Upper lobe of right lung (tissue), 1 donor: Measurements from ENCODE around the gene GDNF. TPM values are rescaled to one million over a fixed set of nuclear protein-coding genes. Genes with fewer than 3 reads are reported as not detected.
A peak's percentile ranks its signal among the peaks of the same experiment; 100 is the strongest.

Experiments used
- ATAC-seq: fragments of 200-7000 bp; cut with Tn5 transposase; one replicate; pipeline ENCODE4 v1.9.1; 2020; ENCODE audit warnings: mild to moderate bottlenecking, moderate library complexity
- DNase-seq: peaks from one replicate; pipeline ENCODE4 v3.0.0-alpha.2; 2020
- H3K27ac ChIP-seq: fragments of 200-600 bp; one replicate; pipeline ENCODE4 v1.8.0; 2022
- H3K27me3 ChIP-seq: fragments of 200-600 bp; one replicate; pipeline ENCODE4 v1.8.0; 2022; ENCODE audit warnings: mild to moderate bottlenecking
- H3K36me3 ChIP-seq: fragments of 200-600 bp; one replicate; pipeline ENCODE4 v1.8.0; 2022
- H3K4me1 ChIP-seq: fragments of 200-600 bp; one replicate; pipeline ENCODE4 v1.8.0; 2022
- H3K4me3 ChIP-seq: fragments of 200-600 bp; one replicate; pipeline ENCODE4 v1.8.0; 2022; ENCODE audit warnings: mild to moderate bottlenecking
- H3K9me3 ChIP-seq: fragments of 200-600 bp; one replicate; pipeline ENCODE4 v1.8.0; 2022
- intact Hi-C: fragments of 100-400 bp; cut with DNase I; formaldehyde crosslinking; loops from one replicate; pipeline ENCODE4 v1.11.0; 2022
- total RNA-seq: library from RNA; stranded (reverse); fragmentation: NEBNext Ultra II Directional; extraction: Animal tissue kit (Norgen Biotek cat#: 25700); gene quantifications from one replicate; pipeline ENCODE4 v1.2.1, GENCODE V29; 2021
- TF ChIP-seq, protein P1 (sequence below): fragments of 200-600 bp; IDR thresholded peaks from one replicate; pipeline ENCODE4 v1.8.0; 2022; ENCODE audit warnings: antibody characterized with exemption
- donor health status: DM: no; HTN: yes; CAD: no; lungs with severe emphysema.

Gene GDNF
- total RNA-seq, 1 donor from 2014 or later: 0.23 TPM

DNA sequence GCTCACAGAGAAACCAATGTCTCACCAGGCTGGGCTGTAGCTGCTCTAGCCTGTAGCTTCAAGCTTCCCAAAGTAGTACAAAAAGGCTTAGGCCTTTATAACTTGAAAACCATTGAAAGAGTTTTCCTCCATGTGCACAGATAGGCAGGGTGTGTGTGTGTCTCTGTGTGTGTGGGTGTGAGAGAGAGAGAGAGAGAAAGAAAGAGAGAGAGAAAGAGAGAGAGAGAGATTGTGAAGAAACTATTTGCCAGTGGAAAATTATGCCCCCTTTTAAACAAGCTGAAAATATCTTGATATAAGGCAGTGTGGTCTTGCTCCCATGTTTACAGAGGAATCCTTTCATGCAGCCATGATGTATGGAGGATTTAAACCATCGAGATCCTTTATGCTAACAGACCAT lies 17.9 kb upstream of the GDNF start:
- intact Hi-C loops: no loop called here
- H3K27me3 ChIP-seq: no peaks in the 10 kb centered on the region
- DNase-seq (no peak), ATAC-seq (no peak)
- no peaks in the 10 kb centered on the region for H3K9me3 ChIP-seq
- H3K4me1 ChIP-seq: no peaks in the 10 kb centered on the region
- TF ChIP-seq, protein P1, sequence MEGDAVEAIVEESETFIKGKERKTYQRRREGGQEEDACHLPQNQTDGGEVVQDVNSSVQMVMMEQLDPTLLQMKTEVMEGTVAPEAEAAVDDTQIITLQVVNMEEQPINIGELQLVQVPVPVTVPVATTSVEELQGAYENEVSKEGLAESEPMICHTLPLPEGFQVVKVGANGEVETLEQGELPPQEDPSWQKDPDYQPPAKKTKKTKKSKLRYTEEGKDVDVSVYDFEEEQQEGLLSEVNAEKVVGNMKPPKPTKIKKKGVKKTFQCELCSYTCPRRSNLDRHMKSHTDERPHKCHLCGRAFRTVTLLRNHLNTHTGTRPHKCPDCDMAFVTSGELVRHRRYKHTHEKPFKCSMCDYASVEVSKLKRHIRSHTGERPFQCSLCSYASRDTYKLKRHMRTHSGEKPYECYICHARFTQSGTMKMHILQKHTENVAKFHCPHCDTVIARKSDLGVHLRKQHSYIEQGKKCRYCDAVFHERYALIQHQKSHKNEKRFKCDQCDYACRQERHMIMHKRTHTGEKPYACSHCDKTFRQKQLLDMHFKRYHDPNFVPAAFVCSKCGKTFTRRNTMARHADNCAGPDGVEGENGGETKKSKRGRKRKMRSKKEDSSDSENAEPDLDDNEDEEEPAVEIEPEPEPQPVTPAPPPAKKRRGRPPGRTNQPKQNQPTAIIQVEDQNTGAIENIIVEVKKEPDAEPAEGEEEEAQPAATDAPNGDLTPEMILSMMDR: no peak
- H3K4me3 ChIP-seq: no peak overlapping the region
- no peak overlapping the region for H3K27ac ChIP-seq
- no peaks in the 10 kb centered on the region for H3K36me3 ChIP-seq

DNA sequence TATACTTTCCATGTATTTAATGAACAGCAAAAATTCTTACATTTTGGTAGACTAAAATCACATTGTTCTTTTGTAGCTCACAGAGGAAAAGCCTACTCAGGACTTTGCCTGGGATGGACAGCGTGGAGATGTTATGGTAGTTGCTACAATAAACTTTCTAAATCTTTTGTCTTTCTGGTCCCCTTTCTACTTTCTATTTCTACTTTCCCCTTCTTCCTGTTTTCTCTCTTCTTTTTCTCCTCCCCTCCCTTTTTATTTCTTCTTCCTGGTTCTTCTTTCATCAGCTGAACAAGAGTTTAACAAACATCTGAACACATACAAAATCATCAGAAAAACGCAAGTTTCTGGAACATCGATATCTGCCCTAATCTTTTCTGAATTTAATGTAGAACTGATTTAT lies 15.6 kb upstream of the GDNF start:
- Histone ChIP-seq H3K4me3 (no peak overlapping the region), H3K27ac (no peak overlapping the region), H3K27me3 (no peaks in the 10 kb centered on the region), H3K9me3 (no peaks in the 10 kb centered on the region), H3K4me1 (no peaks in the 10 kb centered on the region), H3K36me3 (no peaks in the 10 kb centered on the region)
- intact Hi-C loops: no loop called here
- DNase-seq (no peak), ATAC-seq (no peak)
- TF ChIP-seq, protein P1: no peak

GRCh38 chr5:37851305-37851704 lies 11.5 kb upstream of the GDNF start:
- TF ChIP-seq, protein P1: no peak
- intact Hi-C loops: no loop called here
- Histone ChIP-seq H3K4me1 (no peaks in the 10 kb centered on the region), H3K27ac (no peak overlapping the region), H3K36me3 (no peaks in the 10 kb centered on the region), H3K9me3 (no peaks in the 10 kb centered on the region), H3K27me3 (no peaks in the 10 kb centered on the region), H3K4me3 (no peak overlapping the region)
- ATAC-seq (no peak), DNase-seq (no peak)

- Histone ChIP-seq H3K27me3 (no peaks in the 10 kb centered on the region), H3K27ac (no peak overlapping the region), H3K4me1 (no peaks in the 10 kb centered on the region), H3K9me3 (no peaks in the 10 kb centered on the region), H3K36me3 (no peaks in the 10 kb centered on the region), H3K4me3 (no peak overlapping the region)
- DNase-seq: no peak
- TF ChIP-seq, protein P1: no peak
- intact Hi-C loops: no loop called here
- no peak for ATAC-seq
Measured at GRCh38 chr5:37850226-37850865, 10.5 kb upstream of the GDNF start.

GRCh38 chr5:37849641-37850040 lies 9.8 kb upstream of the GDNF start:
- Histone ChIP-seq H3K4me1 (no peaks in the 10 kb centered on the region), H3K4me3 (no peak overlapping the region), H3K9me3 (no peaks in the 10 kb centered on the region), H3K27me3 (peaks cover 3% of the 10 kb centered on the region), H3K27ac (no peak overlapping the region), H3K36me3 (no peaks in the 10 kb centered on the region)
- intact Hi-C loops: no loop called here
- ATAC-seq (no peak), DNase-seq (no peak)
- TF ChIP-seq, protein P1: no peak

DNA sequence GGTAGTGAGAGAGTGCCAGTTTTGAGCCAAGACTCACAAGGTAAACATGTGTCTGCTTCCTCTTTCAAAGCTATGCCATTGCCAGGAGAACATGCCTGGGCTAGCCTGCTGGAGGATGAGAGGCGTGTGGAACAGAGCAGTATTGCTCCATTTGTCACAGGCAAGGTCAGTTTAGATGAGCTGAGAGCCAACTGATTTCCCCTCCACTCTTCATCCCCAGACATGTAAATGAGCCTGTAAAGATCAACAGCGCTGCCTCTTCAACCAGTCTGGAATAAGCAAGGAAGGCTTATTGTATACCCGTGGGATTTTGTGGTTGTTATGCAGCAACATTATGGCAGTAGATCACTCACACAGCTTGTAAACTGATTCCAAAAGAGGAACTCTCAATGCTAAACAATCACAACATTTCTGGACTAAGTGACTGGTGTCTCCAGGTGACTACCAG lies 8.2 kb upstream of the GDNF start:
- H3K4me3 ChIP-seq: no peak overlapping the region
- intact Hi-C loops: no loop called here
- DNase-seq (no peak), ATAC-seq (peak; percentile 48)
- no peak overlapping the region for H3K27ac ChIP-seq
- H3K27me3 ChIP-seq: peaks cover 18% of the 10 kb centered on the region
- no peaks in the 10 kb centered on the region for H3K9me3 ChIP-seq
- no peaks in the 10 kb centered on the region for H3K4me1 ChIP-seq
- no peaks in the 10 kb centered on the region for H3K36me3 ChIP-seq
- TF ChIP-seq, protein P1: no peak
